Stimulated activated CD4-positive, alpha-beta T cell treated with anti-CD3 and anti-CD28 coated beads, Interleukin-4, amount 100 ng/mL, for 48 hours (primary cell): Measurements from ENCODE around the gene PRKG1.
"Not testable (repeated sequence)": the region's sequence is repeated elsewhere in the genome, so short reads cannot be mapped to it uniquely, and the experiment has no call there.

ENCODE experiments used
- DNase-seq, 2 donors: peaks; one replicate each; pipeline ENCODE4 v3.0.0-alpha.2; 2020; ENCODE audit warnings: low read depth in 2 of 2

The PRKG1 gene

DNA sequence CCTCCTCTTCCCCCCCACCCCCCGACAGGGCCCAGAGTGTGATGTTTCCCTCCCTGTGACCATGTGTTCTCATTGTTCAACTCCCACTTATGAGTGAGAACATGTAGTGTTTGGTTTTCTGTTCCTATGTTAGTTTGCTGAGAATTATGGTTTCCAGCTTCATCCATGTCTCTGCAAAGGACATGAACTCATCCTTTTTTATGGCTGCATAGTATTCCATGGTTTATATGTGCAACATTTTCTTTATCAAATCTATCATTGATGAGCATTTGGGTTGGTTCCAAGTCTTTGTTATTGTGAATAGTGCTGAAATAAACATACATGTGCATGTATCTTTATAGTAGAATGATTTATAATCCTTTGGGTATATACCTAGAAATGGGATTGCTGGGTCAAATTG, 684.6 kb downstream of the PRKG1 start:
- DNase-seq: not testable (repeated sequence)

DNA sequence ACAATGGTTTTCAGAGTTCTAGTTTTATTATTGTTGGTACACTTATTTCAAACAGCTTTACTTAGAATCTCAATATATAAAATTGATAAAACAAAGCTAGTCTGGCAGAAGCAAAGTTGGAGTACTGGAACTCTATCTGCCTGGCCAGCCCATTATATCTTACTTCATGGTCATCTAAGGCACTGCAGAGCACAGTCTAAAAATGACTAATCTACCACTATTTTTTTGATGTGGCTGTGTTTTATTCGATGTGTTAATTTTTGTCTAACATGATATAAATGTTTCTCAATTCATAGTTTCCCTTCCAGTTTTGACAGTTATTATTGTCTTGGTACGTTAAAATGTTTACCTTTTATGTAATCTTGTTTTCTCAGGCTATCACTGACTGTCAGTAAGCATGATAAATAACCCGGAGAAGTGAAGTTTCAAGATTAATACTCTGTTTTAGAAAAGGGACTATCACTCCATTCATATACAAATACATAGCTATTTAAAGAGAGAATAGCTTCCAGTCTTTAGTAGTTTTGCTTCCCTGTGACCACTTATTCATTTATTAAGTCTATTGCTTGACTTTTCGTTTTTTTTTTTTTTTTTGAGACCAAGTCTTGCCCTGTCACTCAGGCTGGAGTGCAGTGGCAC, 685.7 kb downstream of the PRKG1 start:
- DNase-seq: no peak

DNA sequence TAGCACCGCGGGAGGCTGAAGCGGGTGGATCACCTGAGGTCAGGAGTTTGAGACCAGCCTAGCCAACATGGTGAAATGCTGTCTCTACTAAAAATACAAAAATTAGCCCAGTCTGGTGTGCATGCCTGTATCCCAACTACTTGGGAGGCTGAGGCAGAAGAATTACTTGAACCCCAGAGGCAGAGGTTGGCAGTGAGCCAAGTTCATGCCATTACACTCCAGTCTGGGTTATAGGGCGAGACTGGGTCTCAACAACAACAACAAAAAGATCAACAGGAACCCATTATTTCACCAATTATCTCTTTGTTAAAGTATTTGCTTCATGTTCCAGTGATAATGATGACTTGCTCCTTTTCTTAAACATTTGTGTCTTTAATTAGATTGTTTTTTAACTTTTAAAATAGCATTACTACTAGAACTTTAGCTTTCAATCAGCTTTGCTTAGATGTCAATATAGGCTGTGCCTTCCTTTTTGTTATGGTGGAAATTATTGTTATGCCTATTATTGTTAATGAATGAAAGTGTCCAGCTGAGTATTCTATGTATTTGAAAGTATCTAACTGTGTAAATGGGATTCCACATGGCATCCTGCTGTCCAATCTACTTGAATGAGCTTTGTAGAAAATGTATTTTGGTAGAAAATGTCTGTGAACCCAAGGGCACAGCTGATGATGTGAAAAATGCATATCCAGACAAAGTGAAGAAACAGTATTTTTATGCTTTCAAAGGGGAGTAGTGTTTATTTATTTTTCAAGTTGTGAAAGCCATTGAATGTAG, 686.8 kb downstream of the PRKG1 start:
- no peak for DNase-seq

- DNase-seq: no peak
Measured at GRCh38 chr10:51763746-51764145, 689.5 kb downstream of the PRKG1 start.

GRCh38 chr10:51765284-51765971, 691.1 kb downstream of the PRKG1 start:
- DNase-seq: no peak

DNA sequence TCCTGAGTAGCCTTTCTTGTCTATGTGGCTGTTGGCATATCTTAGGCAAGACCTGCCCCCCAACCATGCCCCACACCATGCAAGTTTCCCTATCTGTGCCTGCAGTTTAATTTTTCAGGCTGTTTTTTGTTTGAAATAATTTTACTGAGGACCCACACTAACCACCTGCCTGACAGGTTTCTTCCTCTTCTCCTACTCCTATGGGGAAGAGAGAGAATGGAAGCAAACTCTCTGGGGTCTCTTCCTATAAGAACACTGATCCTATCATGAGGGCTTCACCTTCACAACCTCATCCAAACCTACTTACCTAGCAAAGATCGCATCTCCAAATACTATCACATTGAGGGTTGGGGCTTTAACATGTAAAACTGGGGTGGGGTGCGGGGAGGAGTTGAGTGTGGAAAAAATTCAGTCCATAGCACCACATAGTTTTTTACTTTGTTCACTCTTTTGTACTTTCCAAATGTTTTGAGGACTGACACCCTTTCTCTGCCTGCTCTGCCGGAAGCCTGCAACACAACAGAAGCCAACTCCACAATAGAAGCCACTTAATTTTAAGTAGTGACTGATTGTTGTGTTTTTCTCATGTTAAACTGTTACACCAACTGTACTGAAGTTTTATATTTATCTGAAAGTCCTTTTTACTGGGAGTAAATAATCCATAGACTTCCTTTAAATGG, 692.3 kb downstream of the PRKG1 start:
- no peak for DNase-seq

GRCh38 chr10:51767103-51767763, 692.9 kb downstream of the PRKG1 start:
- no peak for DNase-seq

- no peak for DNase-seq
Measured at GRCh38 chr10:51768886-51769465, 694.7 kb downstream of the PRKG1 start.

- no peak for DNase-seq
Measured at GRCh38 chr10:51770709-51771108, 696.4 kb downstream of the PRKG1 start.

GRCh38 chr10:51772387-51772786, 698.1 kb downstream of the PRKG1 start:
- no peak for DNase-seq

- no peak for DNase-seq
Measured at GRCh38 chr10:51773681-51774080, 699.4 kb downstream of the PRKG1 start.

DNA sequence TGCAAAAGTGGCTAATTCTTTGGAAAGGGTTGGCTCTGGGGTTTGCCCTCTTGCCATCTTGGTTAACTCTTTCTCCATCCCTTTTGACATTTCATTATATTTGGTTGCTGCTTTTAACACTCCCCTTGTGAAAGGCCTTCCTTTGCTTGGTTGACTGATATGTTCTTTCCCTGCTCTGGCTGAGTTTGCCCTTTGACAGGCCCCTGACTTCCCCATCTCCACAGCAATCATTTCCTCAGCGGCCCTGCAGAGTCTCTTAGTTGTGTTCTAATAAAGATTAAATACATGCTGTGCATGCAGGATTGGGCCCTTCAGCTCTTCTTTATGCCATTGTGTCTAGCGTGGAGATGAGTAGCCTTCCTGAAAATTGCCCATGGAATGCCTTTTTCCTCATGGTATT, 709.7 kb downstream of the PRKG1 start:
- no peak for DNase-seq

DNA sequence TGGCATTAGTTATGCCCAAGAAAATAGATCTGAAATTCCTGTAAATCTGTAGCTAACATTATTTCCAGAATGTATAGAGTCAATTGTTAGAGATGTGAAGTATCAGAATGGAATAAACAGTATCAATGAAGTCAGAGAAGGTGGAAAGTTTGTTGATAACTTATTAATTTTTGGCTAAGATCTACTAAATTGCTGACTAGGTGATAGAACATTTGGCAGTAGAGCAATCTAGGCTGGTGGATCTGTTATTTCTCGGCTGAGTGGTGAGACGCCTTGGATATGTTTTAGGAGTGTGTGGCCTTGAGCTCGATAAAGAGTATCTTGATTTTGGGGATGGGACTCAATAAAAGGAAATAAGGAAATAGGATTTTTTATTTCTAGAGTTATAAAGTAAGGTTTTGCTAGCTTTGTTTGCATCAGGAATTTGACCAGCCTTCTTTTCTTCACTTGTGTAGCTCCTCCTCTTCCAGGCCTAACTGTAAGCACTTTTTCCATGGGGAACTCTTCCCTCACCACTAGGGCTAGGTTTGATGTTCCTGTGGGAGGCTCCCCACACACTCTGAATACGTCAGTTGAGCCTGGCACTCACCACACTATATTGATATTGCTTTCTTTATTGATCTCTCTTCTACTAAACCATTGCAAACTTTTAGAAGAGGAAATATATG, 711.9 kb downstream of the PRKG1 start:
- DNase-seq: no peak

DNA sequence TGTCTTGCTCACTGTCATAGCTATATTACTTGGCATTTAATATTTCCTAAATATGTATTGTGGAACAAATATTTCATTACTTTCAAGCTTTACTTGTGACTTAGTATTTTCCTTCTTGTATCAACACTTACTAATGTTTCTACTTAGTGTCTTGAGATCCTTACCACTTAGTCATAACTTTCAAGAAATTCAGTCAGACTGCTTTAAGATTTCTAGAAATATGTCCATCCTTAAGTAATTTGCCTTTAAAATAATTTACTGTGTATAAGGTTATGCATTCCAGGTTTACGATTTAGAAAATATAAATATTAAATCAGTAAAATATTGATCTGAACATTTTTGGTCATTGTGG, 712.4 kb downstream of the PRKG1 start:
- DNase-seq: no peak

GRCh38 chr10:51788273-51788672, 714.0 kb downstream of the PRKG1 start:
- no peak for DNase-seq

- DNase-seq: no peak
Measured at GRCh38 chr10:51789118-51789517, 714.8 kb downstream of the PRKG1 start.

GRCh38 chr10:51789903-51790302, 715.6 kb downstream of the PRKG1 start:
- no peak for DNase-seq

DNA sequence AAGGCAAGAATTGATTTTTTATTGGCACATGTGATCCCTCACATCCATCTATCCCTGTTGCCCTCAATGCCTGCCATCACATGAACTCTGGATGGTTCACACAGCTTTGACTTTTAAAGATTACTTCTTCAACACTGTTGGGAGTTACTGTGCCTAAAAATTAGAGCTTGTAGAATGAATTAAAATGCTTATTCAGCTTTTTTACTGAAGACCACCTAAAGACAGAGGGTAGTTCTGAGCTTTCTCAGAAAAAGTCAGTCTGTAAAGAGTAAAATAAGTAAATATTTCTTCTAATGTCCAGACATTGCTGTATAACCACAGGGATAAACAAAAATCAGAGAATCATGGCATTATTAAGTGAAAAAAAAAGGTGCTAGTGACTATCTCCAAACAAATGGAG, 718.4 kb downstream of the PRKG1 start:
- no peak for DNase-seq

DNA sequence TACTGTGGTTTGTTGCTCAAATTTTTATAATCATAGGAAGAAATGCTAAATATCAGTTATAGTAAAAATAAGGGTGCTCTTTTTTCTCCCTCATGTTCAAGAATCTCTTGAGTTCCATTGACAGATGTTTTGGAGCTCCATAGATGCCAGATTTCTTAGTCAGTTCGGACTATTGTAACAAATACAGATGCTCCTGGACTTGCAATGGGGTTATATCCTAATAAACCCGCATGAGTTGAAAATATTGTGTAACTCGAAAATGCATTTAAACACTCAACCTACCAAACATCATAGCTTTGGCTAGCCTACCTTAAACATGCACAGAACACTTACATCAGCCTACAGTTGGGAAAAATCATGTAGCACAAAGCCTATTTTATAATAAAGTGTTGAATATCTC, 725.8 kb downstream of the PRKG1 start:
- DNase-seq: no peak

DNA sequence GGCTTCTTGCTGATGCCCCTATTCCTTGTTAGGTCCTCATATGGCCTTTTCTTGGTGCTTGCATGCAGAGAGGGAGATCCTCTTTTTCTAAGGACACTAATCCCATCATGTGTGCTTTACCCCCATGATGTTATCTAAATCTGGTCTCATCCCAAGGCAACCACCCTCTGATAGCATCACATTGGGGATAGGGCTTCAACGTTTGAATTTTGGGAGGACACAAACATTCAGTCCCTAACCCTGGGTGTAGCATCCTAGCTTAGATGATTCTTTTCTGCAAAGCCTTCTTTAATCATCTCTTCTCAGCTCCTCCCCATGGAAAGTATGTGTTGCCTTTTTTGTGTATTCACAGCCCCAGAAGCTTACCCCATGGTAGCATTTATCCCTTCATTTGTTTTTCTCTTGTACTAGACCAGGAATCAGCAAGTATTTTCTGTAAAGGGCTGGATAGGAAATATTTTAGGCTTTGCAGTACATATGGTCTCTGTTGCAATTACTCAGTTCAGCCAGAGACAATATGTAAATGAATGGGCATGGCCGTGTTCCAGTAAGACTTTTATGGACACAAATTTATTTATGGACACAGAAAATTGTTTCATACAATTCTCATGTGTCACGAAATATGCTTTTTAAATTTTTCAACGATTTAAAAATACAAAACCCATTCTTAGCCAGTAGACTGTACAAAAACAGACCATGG, 726.6 kb downstream of the PRKG1 start:
- DNase-seq: no peak
